Body of pancreas (tissue), 4 donors: Measurements from ENCODE around the gene RPL12.

Experiments
- CTCF ChIP-seq, 7 experiments: fragments of 450-650 bp in 4 of 7; fragments of 200-600 bp in 3 of 7; sonication (generic) in 3 of 7; IDR thresholded peaks; one replicate each; pipeline ENCODE4 v1.5.1; 2016 to 2019; ENCODE audit warnings: antibody characterized with exemption in 7 of 7
- POLR2A ChIP-seq, 3 donors: fragments of 450-650 bp; IDR thresholded peaks; one replicate each; pipeline ENCODE4 v1.6.1; 2016; ENCODE audit warnings: antibody characterized with exemption in 3 of 3, mild to moderate bottlenecking in 2 of 3

- peak; percentile 98 to 100 (median 100) for TF ChIP-seq POLR2A (IDR thresholded peaks at IDR 0.05)
- peak in 3 of 7 experiments; percentile 1 to 14 (median 5) for TF ChIP-seq CTCF (IDR thresholded peaks at IDR 0.05)
These were observed at the start of gene RPL12, which contains the start of gene LRSAM1 for GRCh38 chr9:127450830-127451607.
